22Rv1 (cell line): ENCODE results near the gene CCDC183.

Experiments used
- CTCF ChIP-seq: fragments of 450-650 bp; IDR thresholded peaks from 2 replicates; pipeline ENCODE4 v1.5.1; 2017; ENCODE audit warnings: mild to moderate bottlenecking
- ZFX ChIP-seq: fragments of 450-650 bp; IDR thresholded peaks from 2 replicates; pipeline ENCODE4 v1.6.1; 2017; ENCODE audit warnings: antibody characterized with exemption, borderline replicate concordance

DNA sequence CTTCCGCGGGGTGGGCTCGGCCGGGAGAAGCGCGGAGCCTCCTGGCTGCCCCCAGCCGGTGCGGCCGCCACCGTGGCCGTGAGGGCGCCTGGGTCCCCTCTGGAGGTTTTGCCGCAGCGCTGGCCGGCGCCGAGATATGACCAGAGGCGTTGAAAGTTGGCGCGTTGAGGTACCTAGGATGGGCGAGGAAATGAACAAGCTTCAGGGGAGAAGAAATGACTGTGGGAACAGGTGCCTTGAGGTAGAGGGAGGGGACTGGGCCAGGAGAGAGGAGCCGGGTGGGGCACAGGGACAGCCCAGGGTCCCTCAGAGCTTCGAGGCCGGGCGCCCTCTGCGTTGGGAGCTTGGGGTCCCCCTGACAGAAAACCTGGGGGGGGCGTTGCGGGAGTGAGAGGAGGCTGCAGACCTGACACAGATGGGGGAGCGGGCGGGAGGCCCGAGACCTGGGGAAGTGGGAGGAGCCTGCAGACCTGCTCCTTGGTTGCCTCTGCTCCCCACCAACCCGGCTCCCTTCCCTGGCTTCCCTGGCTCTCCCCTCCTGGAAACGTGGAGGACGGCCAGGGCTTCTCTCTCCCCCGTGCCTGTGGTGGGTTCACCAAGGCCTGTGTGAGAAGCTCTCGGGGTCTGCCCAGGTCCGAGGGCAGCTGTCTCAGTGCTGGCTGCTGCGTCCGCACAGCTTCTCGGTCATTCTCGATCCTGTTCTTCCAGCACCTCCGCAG is 25.8 kb downstream of the CCDC183 start:
- TF ChIP-seq CTCF (no peak), ZFX (no peak)
